Stimulated activated naive B cell treated with anti-CD40 and anti-IgM and Interleukin-4, amounts not matched to agents 10 μg/mL and 1 μg/mL and 100 μg/mL, for 72 hours (primary cell): ENCODE results near the gene ADM.

Source experiments
- ATAC-seq, 2 donors: fragments of 150-1000 bp; cut with Tn5 transposase; replicated peaks; 2 replicates each; pipeline ENCODE4 v1.10.0; 2021; ENCODE audit warnings: moderate library complexity in 1 of 2
- DNase-seq: peaks from one replicate; pipeline ENCODE4 v3.0.0; 2021
- H3K27ac Mint-ChIP-seq: one replicate; pipeline ENCODE4 v1.8.0; 2022; ENCODE audit warnings: mild to moderate bottlenecking, mixed read lengths
- H3K27me3 Mint-ChIP-seq, 2 donors: one replicate each; pipeline ENCODE4 v1.8.0; 2022; ENCODE audit warnings: mixed read lengths in 2 of 2
- H3K36me3 Mint-ChIP-seq, 2 donors: one replicate each; pipeline ENCODE4 v1.8.0; 2022; ENCODE audit warnings: mixed read lengths in 2 of 2, mild to moderate bottlenecking in 1 of 2
- H3K4me1 Mint-ChIP-seq, 2 donors: one replicate each; pipeline ENCODE4 v1.8.0; 2022; ENCODE audit warnings: mixed read lengths in 2 of 2, mild to moderate bottlenecking in 1 of 2
- H3K4me3 Mint-ChIP-seq, 2 donors: one replicate each; pipeline ENCODE4 v1.8.0; 2022; ENCODE audit warnings: mild to moderate bottlenecking in 2 of 2, mixed read lengths in 2 of 2, moderate library complexity in 1 of 2
- H3K9me3 Mint-ChIP-seq, 2 donors: one replicate each; pipeline ENCODE4 v1.8.0; 2022; ENCODE audit warnings: mixed read lengths in 2 of 2, mild to moderate bottlenecking in 1 of 2

Gene ADM

DNA sequence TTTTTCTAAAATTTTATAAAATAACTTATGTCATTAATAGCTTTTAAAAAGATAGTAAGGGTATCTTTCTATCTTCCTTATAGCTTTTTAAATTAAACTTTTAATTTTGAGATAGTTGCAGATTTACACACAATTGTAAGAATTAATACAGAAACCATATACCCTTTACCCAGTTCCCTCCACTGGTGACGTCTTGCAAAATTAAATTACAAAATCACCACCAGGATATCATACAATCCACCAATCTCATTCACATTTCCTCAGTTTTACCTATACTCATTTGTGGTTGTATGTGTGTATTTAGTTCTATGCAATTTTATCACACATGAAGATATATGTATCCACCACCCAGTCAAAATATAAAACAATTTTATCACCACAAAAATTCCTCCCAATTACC, 20.9 kb upstream of the ADM start:
- ATAC-seq (no peak), DNase-seq (no peak)
- Mint-ChIP-seq H3K27ac (no peak overlapping the region), H3K27me3 (no peaks in the 10 kb centered on the region), H3K4me3 (no peak overlapping the region), H3K4me1 (peaks cover 11 to 15% of the 10 kb centered on the region in 2 donors), H3K36me3 (peaks cover 0 to 4% of the 10 kb centered on the region in 2 donors), H3K9me3 (no peaks in the 10 kb centered on the region)

DNA sequence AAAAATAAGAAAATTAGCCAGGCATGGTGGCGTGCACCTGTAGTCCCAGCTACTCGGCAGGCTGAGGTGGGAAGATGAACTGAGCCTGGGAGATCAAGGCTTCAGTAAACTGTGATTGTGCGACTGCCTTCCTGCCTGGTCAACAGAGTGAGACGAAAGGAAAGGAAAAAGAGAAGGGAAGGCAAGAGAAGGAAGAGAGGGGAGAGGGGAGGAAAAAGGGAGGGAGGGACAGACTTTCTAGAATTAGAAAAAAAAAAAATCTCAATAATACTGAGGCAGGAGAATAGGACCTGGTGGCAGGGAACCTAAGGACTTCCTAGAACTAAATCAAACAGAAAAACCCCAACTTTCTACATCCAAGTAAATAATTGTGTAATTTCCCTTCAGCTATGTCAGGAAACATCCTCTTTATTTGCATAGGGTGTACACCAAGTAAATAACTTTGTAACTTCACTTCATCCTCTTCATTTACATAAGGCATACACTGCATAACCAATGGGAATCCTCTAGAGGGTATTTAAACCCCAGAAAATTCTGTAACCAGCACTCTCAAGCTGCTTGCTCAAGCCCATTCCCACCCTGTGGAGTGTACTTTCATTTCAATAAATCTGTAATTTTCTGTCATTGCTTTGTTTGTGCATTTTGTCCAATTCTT, 19.6 kb upstream of the ADM start:
- no peak for ATAC-seq
- Mint-ChIP-seq H3K4me1 (peaks cover 14 to 18% of the 10 kb centered on the region in 2 donors), H3K9me3 (no peaks in the 10 kb centered on the region), H3K27me3 (peaks cover 0 to 1% of the 10 kb centered on the region in 2 donors), H3K4me3 (no peak overlapping the region), H3K36me3 (peaks cover 2 to 8% of the 10 kb centered on the region in 2 donors), H3K27ac (no peak overlapping the region)
- no peak for DNase-seq

DNA sequence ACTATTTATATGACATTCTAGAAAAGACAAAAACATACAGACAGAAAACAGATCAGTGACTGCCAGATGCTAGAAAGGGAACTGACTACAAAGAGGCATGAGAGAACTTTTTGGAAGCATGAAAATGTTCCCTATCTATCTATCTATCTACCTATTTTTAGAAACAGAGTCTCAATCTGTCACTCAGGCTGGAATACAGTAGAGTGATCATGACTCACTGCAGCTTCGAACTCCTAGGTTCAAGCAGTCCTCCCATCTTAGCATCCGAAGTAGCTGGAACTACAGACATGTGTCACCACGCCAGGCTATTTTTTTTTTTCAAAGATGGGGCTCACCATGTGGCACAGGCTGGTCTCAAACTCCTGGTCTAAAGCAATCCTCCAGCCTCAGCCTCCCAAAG, 17.7 kb upstream of the ADM start:
- peaks cover 0 to 3% of the 10 kb centered on the region in 2 donors for H3K27me3 Mint-ChIP-seq
- DNase-seq (no peak), ATAC-seq (no peak)
- H3K36me3 Mint-ChIP-seq, result peaks cover 2 to 11% of the 10 kb centered on the region in 2 donors
- H3K27ac Mint-ChIP-seq, result no peak overlapping the region
- no peak overlapping the region for H3K4me3 Mint-ChIP-seq
- no peaks in the 10 kb centered on the region for H3K9me3 Mint-ChIP-seq
- H3K4me1 Mint-ChIP-seq, result peaks cover 19 to 33% of the 10 kb centered on the region in 2 donors

DNA sequence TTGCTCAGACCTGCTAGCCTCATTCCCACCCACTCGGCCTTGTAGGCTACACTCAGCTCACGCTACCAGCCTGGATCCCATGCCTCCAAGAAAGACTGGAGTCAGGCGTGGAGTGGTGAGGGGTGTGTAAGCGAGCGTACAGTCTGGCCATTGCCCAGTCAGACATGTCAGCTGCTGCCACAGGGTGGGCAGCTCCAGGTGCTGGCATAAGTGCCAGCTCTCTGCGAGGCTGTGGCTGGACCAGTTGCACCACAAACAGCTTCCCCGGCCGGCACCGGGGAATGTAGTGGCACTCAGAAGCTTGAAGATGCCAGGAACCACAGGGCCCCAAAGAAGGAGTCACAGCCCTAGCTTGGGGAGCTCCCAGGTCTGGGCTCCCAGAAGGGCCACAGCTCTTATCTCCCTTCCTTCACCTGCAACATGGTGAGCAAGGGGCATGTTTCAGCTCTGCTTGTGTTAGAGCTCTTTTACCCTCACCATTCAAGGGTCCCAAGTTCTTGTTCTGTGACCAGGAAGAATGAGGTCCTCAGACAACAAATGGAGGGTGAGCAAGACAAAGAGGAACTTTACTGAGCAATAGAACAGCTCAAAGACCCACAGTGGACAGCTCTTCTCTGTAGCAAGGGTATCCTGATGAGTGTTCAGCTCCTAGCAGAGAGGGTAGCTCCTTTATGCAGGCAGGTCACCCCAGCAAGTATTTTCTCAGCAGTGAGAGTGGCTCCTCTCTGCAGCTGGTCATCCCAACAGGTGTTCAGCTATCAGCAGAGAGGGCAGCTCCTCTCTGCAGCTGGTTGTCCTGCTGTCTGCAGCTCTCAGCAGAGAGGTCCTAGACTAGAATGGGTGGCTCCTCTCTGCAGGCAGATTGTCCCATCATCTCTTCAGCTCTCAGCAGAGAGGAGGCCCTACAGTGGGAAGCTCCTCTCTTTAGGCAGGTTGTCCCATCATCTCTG, 16.8 kb upstream of the ADM start:
- H3K36me3 Mint-ChIP-seq, result peaks cover 2 to 11% of the 10 kb centered on the region in 2 donors
- no peaks in the 10 kb centered on the region for H3K9me3 Mint-ChIP-seq
- H3K27ac Mint-ChIP-seq, result no peak overlapping the region
- peaks cover 0 to 3% of the 10 kb centered on the region in 2 donors for H3K27me3 Mint-ChIP-seq
- peaks cover 19 to 35% of the 10 kb centered on the region in 2 donors for H3K4me1 Mint-ChIP-seq
- DNase-seq (no peak), ATAC-seq (no peak)
- no peak overlapping the region for H3K4me3 Mint-ChIP-seq

DNA sequence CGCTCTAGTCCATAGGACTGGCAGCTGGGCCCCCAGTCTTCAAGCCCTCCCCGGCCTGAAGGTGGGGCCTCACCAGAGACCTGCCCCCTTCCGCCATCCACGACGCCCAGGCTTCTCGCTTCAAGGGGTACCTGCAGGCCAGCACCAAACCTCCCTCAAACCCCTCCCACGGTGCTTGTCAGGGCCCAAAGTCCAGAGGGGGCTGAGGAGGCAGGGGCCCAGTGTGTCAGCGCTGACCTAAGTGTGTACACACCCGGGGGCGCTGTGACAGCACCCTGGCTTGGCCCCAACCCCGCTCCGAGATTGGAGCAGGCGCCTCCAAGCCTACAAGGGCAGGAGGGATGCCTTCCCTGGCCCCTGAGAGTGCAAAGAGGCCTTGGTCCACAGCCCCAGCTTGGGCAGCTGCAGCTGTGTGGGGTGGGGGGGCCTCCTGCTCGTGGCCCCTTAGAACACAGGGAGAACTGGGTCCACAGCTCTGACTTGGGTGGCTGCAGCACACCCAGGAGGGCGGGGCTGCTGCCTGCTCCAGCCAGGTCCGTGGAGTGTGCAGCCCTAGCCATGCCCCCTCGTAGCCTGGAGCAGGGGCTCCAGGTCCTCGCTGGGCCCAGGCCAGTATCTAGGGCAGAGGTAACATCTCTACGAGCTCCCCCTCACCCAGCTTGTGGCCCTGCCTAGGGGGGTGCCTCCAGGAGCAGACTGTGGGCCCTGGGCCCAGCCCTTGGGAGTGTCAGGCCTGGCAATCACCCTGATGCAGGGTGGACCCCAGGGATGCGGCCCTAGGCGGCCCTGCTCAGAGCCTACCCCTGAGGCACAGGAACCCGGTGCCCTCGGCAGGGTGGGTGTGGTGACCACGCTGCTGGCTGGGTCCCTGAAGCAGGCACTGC, 15.8 kb upstream of the ADM start:
- peaks cover 21 to 35% of the 10 kb centered on the region in 2 donors for H3K4me1 Mint-ChIP-seq
- peaks cover 2 to 11% of the 10 kb centered on the region in 2 donors for H3K36me3 Mint-ChIP-seq
- H3K27ac Mint-ChIP-seq, result no peak overlapping the region
- no peak for ATAC-seq
- DNase-seq, result no peak
- H3K9me3 Mint-ChIP-seq, result no peaks in the 10 kb centered on the region
- H3K27me3 Mint-ChIP-seq, result peaks cover 0 to 3% of the 10 kb centered on the region in 2 donors
- H3K4me3 Mint-ChIP-seq, result no peak overlapping the region

DNA sequence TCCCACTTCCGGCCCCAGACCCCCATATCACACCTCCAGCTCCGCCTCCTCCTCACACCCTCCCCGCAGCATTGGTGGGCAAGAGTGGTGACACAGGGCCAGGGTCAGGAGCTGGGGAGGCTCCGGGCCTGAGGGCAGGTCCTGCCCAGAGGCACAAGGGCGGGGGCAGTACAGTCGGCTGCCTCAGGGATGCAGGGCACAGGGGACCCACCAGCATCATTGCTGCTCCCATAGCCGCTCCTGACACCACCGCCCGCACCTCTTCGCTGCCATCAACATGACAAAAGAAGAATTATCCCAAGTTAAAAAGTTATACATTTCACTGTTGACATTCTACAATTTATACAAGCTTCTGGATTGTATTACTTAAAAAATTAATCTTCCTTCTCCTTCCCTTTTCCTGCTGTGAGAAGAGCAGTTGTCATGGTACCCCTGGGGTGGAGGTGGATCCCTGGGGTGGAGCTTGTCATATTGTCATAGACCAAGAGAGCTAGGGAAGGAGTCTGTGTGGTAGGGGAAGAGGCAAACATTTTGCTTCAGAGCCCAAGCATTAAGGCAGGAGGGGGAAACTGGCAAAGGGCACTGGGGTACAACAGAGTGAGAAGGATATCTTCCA, 15.0 kb upstream of the ADM start:
- H3K4me3 Mint-ChIP-seq, result no peak overlapping the region
- H3K27me3 Mint-ChIP-seq, result peaks cover 2 to 4% of the 10 kb centered on the region in 2 donors
- H3K9me3 Mint-ChIP-seq, result no peaks in the 10 kb centered on the region
- peaks cover 2 to 11% of the 10 kb centered on the region in 2 donors for H3K36me3 Mint-ChIP-seq
- no peak overlapping the region for H3K27ac Mint-ChIP-seq
- DNase-seq (no peak), ATAC-seq (no peak)
- H3K4me1 Mint-ChIP-seq, result peaks cover 22 to 38% of the 10 kb centered on the region in 2 donors

DNA sequence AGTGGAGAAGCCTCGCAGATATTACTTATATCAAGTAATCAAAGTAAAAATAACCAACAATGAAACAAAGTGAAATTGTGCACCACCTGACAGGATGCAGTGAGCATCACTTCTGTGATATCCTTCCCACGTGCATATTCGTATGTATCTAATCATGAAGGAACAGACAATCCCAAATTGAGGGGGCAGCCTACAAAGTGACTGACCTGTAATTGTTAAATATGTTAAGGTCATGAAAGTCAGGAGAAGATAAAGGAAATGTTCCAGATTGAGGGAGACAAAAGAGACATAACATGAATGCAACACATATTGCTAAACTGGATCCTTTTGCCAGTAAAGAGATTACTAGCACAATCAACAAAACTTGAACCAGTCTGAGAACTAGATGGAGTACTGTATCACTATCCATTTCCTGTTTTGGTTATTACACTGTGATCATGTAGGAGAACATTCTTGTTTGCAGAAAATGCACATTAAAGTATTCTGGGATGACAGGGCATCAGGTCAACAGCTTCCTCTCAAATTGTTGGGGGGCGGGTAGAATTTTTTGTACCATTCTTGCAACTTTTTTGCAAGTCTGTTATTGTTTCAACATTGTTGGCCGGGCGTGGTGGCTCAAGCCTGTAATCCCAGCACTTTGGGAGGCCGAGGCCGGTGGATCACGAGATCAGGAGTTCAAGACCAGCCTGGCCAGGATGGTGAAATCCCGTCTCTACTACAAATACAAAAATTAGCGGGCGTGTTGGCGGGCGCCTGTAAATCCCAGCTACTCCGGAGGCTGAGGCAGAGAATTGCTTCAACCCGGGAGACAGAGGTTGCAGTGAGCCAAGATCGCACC, 12.9 kb upstream of the ADM start:
- Mint-ChIP-seq H3K27ac (no peak overlapping the region), H3K9me3 (no peaks in the 10 kb centered on the region), H3K27me3 (peaks cover 19 to 21% of the 10 kb centered on the region in 2 donors)

DNA sequence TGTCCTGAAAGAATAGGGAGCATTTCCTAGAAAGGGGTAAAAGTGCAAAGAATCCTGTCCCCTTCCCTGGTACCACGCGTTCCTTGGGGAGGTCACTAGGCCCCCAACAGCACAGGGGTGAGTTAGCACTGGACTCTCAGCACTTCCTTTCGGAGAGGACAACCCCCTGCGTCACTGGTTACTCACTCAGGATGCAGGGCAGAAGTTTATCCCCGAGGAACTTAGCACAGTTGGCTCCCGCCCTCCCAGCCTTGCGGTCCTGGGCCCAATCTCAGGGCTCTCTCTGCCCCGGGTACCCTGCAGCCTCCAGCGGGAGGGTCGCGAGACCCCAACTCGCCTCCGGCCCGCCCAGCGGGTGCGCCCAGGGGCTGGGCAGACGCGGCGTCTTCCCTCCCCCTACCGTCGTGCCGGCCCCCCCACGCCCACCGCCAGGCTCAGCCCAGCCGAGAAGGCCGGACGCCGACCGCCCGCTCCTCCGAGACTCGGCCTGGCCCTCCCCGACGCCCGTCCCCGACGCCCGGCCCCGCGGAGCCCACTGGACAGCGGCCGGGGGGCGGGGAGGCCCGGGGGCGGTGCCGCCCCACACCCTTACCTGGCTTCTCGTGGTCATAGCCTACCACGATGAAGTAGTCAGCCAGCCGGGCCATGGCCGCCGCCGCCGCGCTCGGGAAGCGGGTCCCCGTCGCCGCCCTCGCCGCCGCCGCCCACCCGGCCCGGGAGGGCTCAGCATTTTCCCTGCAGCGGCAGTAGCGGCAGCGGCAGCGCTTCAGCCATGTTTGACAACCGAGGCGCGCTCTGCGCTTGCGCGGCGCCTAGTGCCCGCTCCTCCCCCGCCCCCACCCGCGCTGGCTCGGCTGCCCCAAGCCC, 11.2 kb upstream of the ADM start, which contains the start of gene SBF2:
Gene SBF2 (minus strand): TSS at position 797 of the 867 bp plus-strand sequence. CDS start 150 bp downstream, at position 647.
- Mint-ChIP-seq H3K4me1 (peaks cover 29 to 54% of the 10 kb centered on the region in 2 donors), H3K27ac (peak within 1 kb of the TSS; percentile 83), H3K27me3 (peaks cover 20 to 21% of the 10 kb centered on the region in 2 donors), H3K36me3 (peaks cover 2 to 7% of the 10 kb centered on the region in 2 donors), H3K4me3 (peak within 1 kb of the TSS; percentile 79 to 81), H3K9me3 (no peaks in the 10 kb centered on the region)
- ATAC-seq (peak; percentile 41 to 60), DNase-seq (no peak)

More for the DNA sequence above, 12.9 kb upstream of the ADM start:
- DNase-seq, result no peak
- Mint-ChIP-seq H3K36me3 (peaks cover 2 to 7% of the 10 kb centered on the region in 2 donors), H3K4me3 (peak overlapping the region in 1 of 2 donors; percentile 8), H3K4me1 (peaks cover 24 to 45% of the 10 kb centered on the region in 2 donors)
- no peak for ATAC-seq

DNA sequence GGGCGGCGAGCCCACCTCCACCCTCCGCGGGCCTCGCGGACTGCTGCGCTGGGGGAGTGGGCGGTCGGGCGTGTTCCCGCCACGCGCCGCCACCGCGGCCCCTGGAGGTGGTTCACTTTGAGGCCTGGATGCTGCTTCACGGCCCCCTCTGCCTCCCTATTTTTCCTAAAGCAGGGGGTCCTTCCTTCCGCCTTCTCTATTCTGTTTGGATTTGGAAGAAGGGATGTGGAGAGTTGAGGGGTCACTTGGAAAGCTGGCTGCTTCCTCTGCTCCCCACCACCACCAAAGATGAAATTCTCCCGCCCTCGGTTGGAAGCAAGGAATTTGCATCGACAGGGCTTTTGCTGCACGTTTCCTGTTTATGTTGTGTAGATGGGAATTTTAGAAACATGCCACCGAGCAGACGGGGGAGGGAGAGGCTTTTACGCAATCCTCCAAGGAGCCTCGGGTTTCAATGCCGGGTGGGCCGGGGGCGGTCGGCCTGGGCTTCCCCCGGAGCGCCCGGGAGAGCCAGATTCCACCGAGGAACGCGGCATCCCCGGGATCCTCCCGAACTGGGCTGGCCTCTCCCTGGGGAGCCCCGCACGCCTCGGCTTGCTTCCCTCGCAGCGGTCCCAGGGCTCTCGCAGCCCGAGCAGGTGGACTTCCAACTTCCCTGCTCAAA, 10.5 kb upstream of the ADM start:
- Mint-ChIP-seq H3K27me3 (peaks cover 20 to 21% of the 10 kb centered on the region in 2 donors), H3K27ac (peak overlapping the region; percentile 83), H3K36me3 (peaks cover 2 to 7% of the 10 kb centered on the region in 2 donors), H3K4me3 (peak overlapping the region; percentile 79 to 81), H3K9me3 (no peaks in the 10 kb centered on the region), H3K4me1 (peaks cover 32 to 57% of the 10 kb centered on the region in 2 donors)
- ATAC-seq, result no peak
- no peak for DNase-seq

DNA sequence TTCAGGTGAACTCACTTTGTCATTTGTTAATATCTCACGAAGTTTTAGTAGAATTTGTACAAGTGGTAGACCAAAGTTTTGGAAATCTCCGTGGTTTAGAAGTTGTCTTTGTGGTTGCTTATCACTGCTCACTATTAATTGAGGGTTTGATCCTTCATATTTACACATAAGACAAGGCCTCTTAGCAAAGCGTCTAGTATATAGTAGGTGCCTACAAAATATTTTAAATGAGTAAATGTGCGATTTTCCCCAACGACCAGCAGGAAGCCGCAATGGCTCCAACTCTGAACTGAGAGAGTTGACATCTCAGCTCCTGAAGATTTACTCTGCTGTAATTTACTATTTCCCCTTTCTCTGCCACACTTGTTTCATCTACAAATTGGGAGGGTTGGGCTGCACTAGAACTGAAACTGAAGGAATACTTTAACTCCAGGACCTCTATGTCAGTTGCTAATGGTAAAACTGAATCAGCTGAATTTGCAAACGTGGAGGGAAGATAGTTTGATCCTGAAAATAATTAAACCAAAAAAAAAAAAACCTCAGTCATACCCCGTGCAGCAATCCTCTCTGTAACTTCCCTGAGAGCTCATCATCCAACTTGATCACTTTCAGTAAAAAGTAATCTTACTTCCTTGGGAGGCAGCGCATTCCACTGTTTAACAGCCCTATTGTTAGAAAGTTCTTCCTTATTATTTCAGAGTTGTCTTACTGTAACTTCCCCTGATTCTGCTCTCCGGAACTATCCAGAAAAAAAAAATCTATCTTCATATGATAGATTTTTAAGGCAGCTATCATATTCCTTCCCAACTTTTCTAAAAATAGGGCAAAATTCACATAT, 9.6 kb upstream of the ADM start:
- ATAC-seq, result no peak
- Mint-ChIP-seq H3K4me3 (peak overlapping the region; percentile 79 to 81), H3K27me3 (peaks cover 20 to 23% of the 10 kb centered on the region in 2 donors), H3K36me3 (peaks cover 0 to 3% of the 10 kb centered on the region in 2 donors), H3K27ac (peak overlapping the region; percentile 83), H3K4me1 (peaks cover 32 to 56% of the 10 kb centered on the region in 2 donors), H3K9me3 (no peaks in the 10 kb centered on the region)
- no peak for DNase-seq

DNA sequence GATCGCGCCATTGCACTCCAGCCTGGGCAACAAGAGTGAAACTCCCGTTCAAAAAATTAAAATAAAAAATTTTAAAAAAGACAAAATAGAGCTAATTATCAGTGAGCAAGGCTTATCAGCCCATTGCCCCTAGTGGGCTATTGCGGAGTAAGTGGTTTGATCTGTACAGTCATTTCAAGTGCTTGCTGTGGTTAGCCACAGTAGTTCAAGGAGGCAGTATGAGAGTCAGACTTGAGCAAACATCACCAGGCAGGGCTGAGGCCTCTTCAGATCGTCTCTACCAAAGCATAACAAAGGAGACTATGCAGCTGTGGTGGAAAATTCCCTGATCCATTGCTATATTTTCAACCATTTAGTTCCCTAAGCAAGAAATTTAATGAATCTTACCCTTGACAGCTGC, 6.5 kb upstream of the ADM start:
- Mint-ChIP-seq H3K27ac (no peak overlapping the region), H3K4me3 (no peak overlapping the region), H3K9me3 (no peaks in the 10 kb centered on the region), H3K27me3 (peaks cover 26% of the 10 kb centered on the region in 2 donors), H3K4me1 (peaks cover 34 to 50% of the 10 kb centered on the region in 2 donors), H3K36me3 (no peaks in the 10 kb centered on the region)
- peak; percentile 69 for DNase-seq
- peak; percentile 94 to 95 for ATAC-seq
